ENCODE results near the gene TRAPPC12.

TRAPPC12 gene

DNA sequence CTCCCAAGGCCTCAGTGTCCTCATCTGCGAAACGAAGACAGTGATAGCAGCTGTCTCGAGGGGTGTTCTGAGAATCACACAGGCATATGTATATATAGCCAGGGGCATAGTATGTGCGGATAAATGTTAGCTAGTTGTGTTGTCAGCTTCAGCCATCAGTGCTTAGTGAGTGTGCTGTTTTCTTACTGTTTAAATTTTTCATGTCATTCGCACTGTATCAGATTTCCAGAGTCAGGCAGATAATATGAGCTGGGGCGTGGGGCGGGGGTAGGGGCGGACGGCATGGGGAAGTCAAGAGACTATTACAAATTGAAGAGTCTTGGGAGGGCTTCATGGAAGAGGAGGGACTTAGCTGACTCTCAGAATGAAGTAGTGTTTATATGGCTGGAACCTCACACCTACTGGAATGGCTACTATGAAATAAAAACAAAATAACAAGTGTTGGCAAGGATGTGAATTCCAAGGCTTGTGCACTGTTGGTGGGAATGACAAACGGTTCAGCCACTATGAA lies 7.0 kb downstream of the TRAPPC12 start:
- H3K27me3 ChIP-seq (ENCODE audit: insufficient read depth, low read depth), result no peaks in the 10 kb centered on the region
- no peak for TF ChIP-seq CTCF (conservative IDR thresholded peaks at IDR 0.05; ENCODE audit: low read depth, low read length)
- no peaks in the 10 kb centered on the region for H4K20me1 ChIP-seq (ENCODE audit: insufficient read depth)
- no peak overlapping the region for H3K9ac ChIP-seq
- no peak overlapping the region for H3K27ac ChIP-seq
- no peaks in the 10 kb centered on the region for H3K79me2 ChIP-seq (ENCODE audit: insufficient read depth, low read depth)
- no peak overlapping the region for H3K4me2 ChIP-seq
- H3K36me3 ChIP-seq (ENCODE audit: insufficient read depth), result peaks cover 4% of the 10 kb centered on the region; the same call in 1 of the 2 replicates
- no peak overlapping the region for H3K4me3 ChIP-seq (IDR thresholded peaks at IDR 0.05; ENCODE audit: insufficient read depth, low read depth, low read length)
- no peak overlapping the region for H2AFZ ChIP-seq (ENCODE audit: low read depth)
- no peaks in the 10 kb centered on the region for H3K4me1 ChIP-seq (ENCODE audit: low read depth, poor library complexity, severe bottlenecking)

- Histone ChIP-seq H3K27ac (no peak overlapping the region), H3K4me1 (ENCODE audit: low read depth, poor library complexity, severe bottlenecking) (no peaks in the 10 kb centered on the region), H3K79me2 (ENCODE audit: insufficient read depth, low read depth) (no peaks in the 10 kb centered on the region), H4K20me1 (ENCODE audit: insufficient read depth) (no peaks in the 10 kb centered on the region), H3K4me3 (IDR thresholded peaks at IDR 0.05; ENCODE audit: insufficient read depth, low read depth, low read length) (no peak overlapping the region), H3K9ac (no peak overlapping the region), H3K36me3 (ENCODE audit: insufficient read depth) (peaks cover 4% of the 10 kb centered on the region; the same call in 1 of the 2 replicates), H3K4me2 (no peak overlapping the region), H2AFZ (ENCODE audit: low read depth) (no peak overlapping the region), H3K27me3 (ENCODE audit: insufficient read depth, low read depth) (no peaks in the 10 kb centered on the region)
- no peak for TF ChIP-seq CTCF (conservative IDR thresholded peaks at IDR 0.05; ENCODE audit: low read depth, low read length)
Measured at GRCh38 chr2:3387011-3387410, 7.5 kb downstream of the TRAPPC12 start.

DNA sequence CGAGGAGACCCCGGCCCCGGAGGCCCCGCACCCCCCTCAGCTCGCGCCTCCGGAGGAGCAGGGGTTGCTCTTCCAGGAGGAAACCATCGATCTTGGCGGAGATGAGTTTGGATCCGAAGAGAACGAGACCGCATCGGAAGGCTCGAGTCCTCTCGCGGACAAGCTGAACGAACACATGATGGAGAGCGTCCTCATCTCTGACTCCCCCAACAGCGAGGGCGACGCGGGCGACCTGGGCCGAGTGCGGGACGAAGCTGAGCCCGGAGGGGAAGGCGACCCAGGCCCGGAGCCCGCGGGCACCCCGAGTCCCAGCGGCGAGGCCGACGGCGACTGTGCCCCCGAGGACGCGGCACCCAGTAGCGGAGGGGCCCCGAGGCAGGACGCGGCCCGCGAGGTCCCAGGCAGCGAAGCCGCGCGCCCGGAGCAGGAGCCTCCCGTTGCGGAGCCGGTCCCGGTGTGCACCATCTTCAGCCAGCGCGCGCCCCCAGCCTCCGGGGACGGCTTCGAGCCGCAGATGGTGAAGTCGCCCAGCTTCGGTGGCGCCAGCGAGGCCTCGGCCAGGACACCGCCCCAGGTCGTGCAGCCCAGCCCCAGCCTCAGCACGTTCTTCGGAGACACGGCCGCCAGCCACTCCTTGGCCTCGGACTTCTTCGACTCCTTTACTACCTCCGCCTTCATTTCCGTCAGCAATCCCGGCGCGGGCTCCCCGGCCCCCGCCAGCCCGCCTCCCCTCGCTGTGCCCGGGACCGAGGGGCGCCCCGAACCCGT lies 8.3 kb downstream of the TRAPPC12 start:
- Histone ChIP-seq H2AFZ (ENCODE audit: low read depth) (no peak overlapping the region), H3K4me2 (no peak overlapping the region), H4K20me1 (ENCODE audit: insufficient read depth) (no peaks in the 10 kb centered on the region), H3K4me1 (ENCODE audit: low read depth, poor library complexity, severe bottlenecking) (no peaks in the 10 kb centered on the region), H3K27me3 (ENCODE audit: insufficient read depth, low read depth) (no peaks in the 10 kb centered on the region), H3K79me2 (ENCODE audit: insufficient read depth, low read depth) (no peaks in the 10 kb centered on the region), H3K27ac (no peak overlapping the region), H3K9ac (no peak overlapping the region), H3K36me3 (ENCODE audit: insufficient read depth) (peaks cover 4% of the 10 kb centered on the region; the same call in 1 of the 2 replicates), H3K4me3 (IDR thresholded peaks at IDR 0.05; ENCODE audit: insufficient read depth, low read depth, low read length) (no peak overlapping the region)
- no peak for TF ChIP-seq CTCF (conservative IDR thresholded peaks at IDR 0.05; ENCODE audit: low read depth, low read length)

GRCh38 chr2:3388412-3388738 lies 8.9 kb downstream of the TRAPPC12 start:
- no peaks in the 10 kb centered on the region for H3K79me2 ChIP-seq (ENCODE audit: insufficient read depth, low read depth)

More at GRCh38 chr2:3388412-3388738, 8.9 kb downstream of the TRAPPC12 start:
- TF ChIP-seq CTCF (conservative IDR thresholded peaks at IDR 0.05; ENCODE audit: low read depth, low read length), result no peak
- H2AFZ ChIP-seq (ENCODE audit: low read depth), result no peak overlapping the region
- no peak overlapping the region for H3K4me3 ChIP-seq (IDR thresholded peaks at IDR 0.05; ENCODE audit: insufficient read depth, low read depth, low read length)
- H3K9ac ChIP-seq, result no peak overlapping the region
- no peaks in the 10 kb centered on the region for H3K27me3 ChIP-seq (ENCODE audit: insufficient read depth, low read depth)
- no peaks in the 10 kb centered on the region for H3K4me1 ChIP-seq (ENCODE audit: low read depth, poor library complexity, severe bottlenecking)
- H3K27ac ChIP-seq, result no peak overlapping the region
- peaks cover 4% of the 10 kb centered on the region; the same call in 1 of the 2 replicates for H3K36me3 ChIP-seq (ENCODE audit: insufficient read depth)
- H4K20me1 ChIP-seq (ENCODE audit: insufficient read depth), result no peaks in the 10 kb centered on the region
- no peak overlapping the region for H3K4me2 ChIP-seq
